Testis (tissue), 3 donors: Measurements from ENCODE around the gene CIB4. TPM values are rescaled to one million over a fixed set of nuclear protein-coding genes. Genes with fewer than 3 reads are reported as not detected.

Experiments
- DNase-seq: peaks from one replicate; pipeline ENCODE4 v3.0.0-alpha.2; 2019
- H3K27ac ChIP-seq, 2 donors: fragments of 200-600 bp; sonication (generic); one replicate each; pipeline ENCODE4 v1.5.1; 2019
- H3K27me3 ChIP-seq: fragments of 200-600 bp; sonication (generic); one replicate; pipeline ENCODE4 v1.5.1; 2019
- H3K36me3 ChIP-seq: fragments of 200-600 bp; sonication (generic); one replicate; pipeline ENCODE4 v1.5.1; 2017; ENCODE audit warnings: low read depth; ENCODE audit errors: missing control alignments
- H3K4me1 ChIP-seq: fragments of 200-600 bp; sonication (generic); one replicate; pipeline ENCODE4 v1.5.1; 2019
- H3K4me3 ChIP-seq, 2 donors: fragments of 200-600 bp; sonication (generic); one replicate each; pipeline ENCODE4 v1.5.1; 2017 to 2019
- H3K9me3 ChIP-seq: fragments of 200-600 bp; sonication (generic); one replicate; pipeline ENCODE4 v1.5.1; 2017
- POLR2A ChIP-seq: fragments of 450-650 bp; IDR thresholded peaks from one replicate; pipeline ENCODE4 v1.6.1; 2017; ENCODE audit warnings: antibody characterized with exemption, mild to moderate bottlenecking, moderate library complexity
- WGBS, 2 donors: methylation state at CpG; one replicate each; pipeline ENCODE4 v1.1.5; 2018; 5-methylcytosine and 5-hydroxymethylcytosine counted together
- intact Hi-C: fragments of 100-400 bp; cut with DNase I; formaldehyde crosslinking; loops from one replicate; pipeline ENCODE4 v1.15.1; 2023; ENCODE audit warnings: low total_unique reads
- polyA plus RNA-seq: library from polyadenylated mRNA; stranded (reverse); fragments of 350-450 nt; fragmentation: Illumina TruSeq; extraction: RNeasy Lipid Tissue Mini Kit (QIAGEN cat#74804); gene quantifications from one replicate; pipeline ENCODE4 v1.2.3, GENCODE V29; 2014; ENCODE audit warnings: low read depth, low replicate concordance; ENCODE audit not compliant: insufficient read depth
- total RNA-seq, 2 donors: library from RNA; depleted of rRNA; stranded (reverse); fragments of >200 nt; gene quantifications; one replicate each; pipeline ENCODE4 v1.2.3, GENCODE V29; 2016
- TF ChIP-seq, protein P1 (sequence below), 3 experiments: fragments of 450-650 bp in 2 of 3; fragments of 200-600 bp in 1 of 3; sonication (generic) in 1 of 3; IDR thresholded peaks; one replicate each; pipeline ENCODE4 v1.5.1; 2016 to 2019; ENCODE audit warnings: antibody characterized with exemption in 3 of 3, mild to moderate bottlenecking in 2 of 3, moderate library complexity in 1 of 3

Gene CIB4
- total and polyA plus RNA-seq, 3 donors from 2014 or later: 7.5 to 30.6 (median 8.7) TPM

DNA sequence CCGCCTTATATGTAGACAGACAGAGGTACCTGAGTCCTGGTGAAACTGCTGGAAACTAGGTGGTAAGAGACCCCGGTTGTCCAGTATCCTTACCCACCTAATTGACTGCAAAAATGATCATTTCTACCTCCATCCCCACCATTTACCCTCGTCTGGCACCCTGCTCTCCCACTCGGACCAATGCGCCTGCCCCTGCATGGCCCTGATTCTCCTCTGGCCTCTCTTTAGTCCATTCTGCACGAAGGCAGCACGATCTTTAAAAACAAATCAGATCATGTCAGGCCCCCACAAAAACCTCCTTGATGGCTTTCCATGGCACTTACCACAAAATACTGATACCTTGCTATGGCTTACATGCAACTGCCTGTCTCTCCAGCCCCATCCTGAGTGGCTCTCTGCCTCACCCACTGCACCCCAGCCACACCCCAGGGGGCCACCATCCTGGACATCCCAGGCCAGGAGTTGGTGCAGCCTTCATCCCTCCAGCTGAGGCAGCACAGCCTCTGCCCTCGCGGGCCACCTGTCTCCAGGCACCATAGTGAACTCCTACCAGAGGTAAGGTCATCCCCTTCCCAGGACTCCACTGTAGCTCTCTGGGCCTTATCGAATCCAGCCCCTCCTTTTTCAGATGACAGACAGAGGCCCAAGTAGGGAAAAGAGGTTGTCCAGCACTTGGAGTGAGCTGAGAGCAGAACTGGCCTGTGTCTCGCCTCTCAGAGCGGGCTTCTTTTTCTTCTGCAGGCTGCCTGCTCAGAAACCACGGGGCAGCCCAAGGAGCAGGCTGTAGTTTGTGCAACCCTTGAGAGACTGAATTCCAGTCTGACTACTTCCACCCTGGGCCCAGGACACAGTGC is 12.3 kb upstream of the CIB4 start:
- H3K36me3 ChIP-seq: no peaks in the 10 kb centered on the region
- H3K27ac ChIP-seq: no peak overlapping the region
- TF ChIP-seq, protein P1, sequence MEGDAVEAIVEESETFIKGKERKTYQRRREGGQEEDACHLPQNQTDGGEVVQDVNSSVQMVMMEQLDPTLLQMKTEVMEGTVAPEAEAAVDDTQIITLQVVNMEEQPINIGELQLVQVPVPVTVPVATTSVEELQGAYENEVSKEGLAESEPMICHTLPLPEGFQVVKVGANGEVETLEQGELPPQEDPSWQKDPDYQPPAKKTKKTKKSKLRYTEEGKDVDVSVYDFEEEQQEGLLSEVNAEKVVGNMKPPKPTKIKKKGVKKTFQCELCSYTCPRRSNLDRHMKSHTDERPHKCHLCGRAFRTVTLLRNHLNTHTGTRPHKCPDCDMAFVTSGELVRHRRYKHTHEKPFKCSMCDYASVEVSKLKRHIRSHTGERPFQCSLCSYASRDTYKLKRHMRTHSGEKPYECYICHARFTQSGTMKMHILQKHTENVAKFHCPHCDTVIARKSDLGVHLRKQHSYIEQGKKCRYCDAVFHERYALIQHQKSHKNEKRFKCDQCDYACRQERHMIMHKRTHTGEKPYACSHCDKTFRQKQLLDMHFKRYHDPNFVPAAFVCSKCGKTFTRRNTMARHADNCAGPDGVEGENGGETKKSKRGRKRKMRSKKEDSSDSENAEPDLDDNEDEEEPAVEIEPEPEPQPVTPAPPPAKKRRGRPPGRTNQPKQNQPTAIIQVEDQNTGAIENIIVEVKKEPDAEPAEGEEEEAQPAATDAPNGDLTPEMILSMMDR (IDR thresholded peaks at IDR 0.05): no peak
- TF ChIP-seq POLR2A: no peak

DNA sequence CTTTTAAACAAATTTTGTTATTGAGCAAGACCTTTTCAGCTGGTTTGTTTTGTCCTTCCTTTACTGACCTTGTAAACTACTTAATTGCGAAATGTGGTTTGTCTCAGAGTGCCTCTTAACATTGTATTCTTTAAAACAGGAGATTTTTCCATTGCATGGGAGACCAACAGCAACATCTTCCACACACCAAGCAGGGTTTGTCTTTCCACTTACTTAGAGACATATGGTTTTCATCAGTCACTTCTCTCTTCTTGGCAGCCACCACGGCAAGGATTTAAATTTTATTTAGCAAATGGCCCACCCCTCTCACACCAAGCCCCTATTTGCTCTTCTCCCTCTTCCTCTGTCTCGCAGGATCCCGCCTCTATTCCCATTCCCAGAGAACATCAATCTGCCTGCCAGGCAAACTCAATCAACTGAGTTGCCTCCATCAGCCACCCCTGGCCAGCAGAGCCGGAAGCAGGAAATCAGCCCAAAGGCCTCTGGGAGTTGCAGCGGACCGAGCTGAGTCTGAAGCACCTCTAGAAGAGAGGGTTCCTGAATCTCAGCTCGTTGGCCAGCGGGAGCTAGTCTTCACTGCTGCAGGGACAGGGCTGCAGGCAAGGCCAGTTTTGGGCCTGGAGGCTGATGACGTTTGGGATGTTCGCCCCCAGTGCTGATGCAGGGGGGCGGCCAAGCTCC is 11.3 kb upstream of the CIB4 start:
- TF ChIP-seq POLR2A: no peak
- TF ChIP-seq, protein P1 (IDR thresholded peaks at IDR 0.05): no peak
- peak; percentile 17 for DNase-seq
- no peaks in the 10 kb centered on the region for H3K9me3 ChIP-seq
- no peaks in the 10 kb centered on the region for H3K27me3 ChIP-seq
- WGBS, 2 donors: 57 to 67% methylated on average over 9 to 12 of the region's 12 CpGs
- intact Hi-C loops: no loop called here
- H3K27ac ChIP-seq: peak overlapping the region in 1 of 2 donors; percentile 67
- H3K4me3 ChIP-seq: no peak overlapping the region
- peaks cover 4% of the 10 kb centered on the region for H3K4me1 ChIP-seq
- H3K36me3 ChIP-seq: no peaks in the 10 kb centered on the region

More for the DNA sequence above, 12.3 kb upstream of the CIB4 start:
- Histone ChIP-seq H3K9me3 (no peaks in the 10 kb centered on the region), H3K27me3 (no peaks in the 10 kb centered on the region), H3K4me3 (no peak overlapping the region), H3K4me1 (peaks cover 4% of the 10 kb centered on the region)
- WGBS, 2 donors: 90 to 94% methylated on average over 12 to 13 of the region's 13 CpGs
- intact Hi-C loops: no loop called here
- no peak for DNase-seq

DNA sequence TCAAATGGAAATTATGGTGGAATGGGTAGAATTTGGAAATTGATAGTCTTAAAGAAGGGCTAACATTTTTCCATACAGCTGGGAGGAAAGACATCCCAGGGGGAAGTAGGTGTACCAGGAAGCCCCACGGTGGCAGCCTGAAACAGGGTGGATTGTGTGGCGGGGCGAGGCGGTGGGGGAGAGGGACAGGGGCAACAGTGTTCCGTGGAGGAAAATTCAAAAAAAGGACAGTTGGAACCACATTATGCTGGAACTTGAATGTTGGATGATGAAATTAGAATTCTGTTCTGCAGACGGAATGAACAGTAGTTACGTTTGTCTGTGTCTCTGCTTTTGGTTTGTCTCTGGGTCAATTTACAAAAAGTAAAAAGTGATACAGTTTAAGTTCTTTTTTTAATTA is 10.6 kb upstream of the CIB4 start:
- H3K36me3 ChIP-seq: no peaks in the 10 kb centered on the region
- intact Hi-C loops: no loop called here
- DNase-seq: no peak
- H3K27me3 ChIP-seq: no peaks in the 10 kb centered on the region
- H3K4me3 ChIP-seq: no peak overlapping the region
- H3K4me1 ChIP-seq: peaks cover 4% of the 10 kb centered on the region
- H3K27ac ChIP-seq: peak overlapping the region in 1 of 2 donors; percentile 67
- H3K9me3 ChIP-seq: no peaks in the 10 kb centered on the region
- WGBS, 2 donors: 63 to 83% methylated on average over 7 of the region's 7 CpGs
- TF ChIP-seq POLR2A: no peak
- TF ChIP-seq, protein P1 (IDR thresholded peaks at IDR 0.05): no peak

DNA sequence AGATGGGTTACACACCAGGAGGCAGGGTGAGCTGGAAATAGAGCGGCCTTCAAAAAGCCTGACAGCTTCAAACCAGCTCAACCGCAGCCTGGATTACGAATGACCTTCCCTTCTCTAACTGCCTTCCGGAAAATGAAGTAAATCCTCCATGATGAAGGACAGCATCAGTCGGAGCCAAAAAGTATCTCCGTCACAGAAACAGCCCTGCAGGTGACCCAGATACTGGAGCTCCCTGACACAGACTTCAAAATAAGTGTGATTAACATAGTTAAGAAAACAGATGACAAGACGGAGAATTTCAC is 10.3 kb upstream of the CIB4 start:
- Histone ChIP-seq H3K4me3 (no peak overlapping the region), H3K36me3 (no peaks in the 10 kb centered on the region), H3K4me1 (peaks cover 4% of the 10 kb centered on the region), H3K9me3 (no peaks in the 10 kb centered on the region), H3K27me3 (no peaks in the 10 kb centered on the region), H3K27ac (no peak overlapping the region)
- no peak for DNase-seq
- intact Hi-C loops: no loop called here
- WGBS, 2 donors: 74 to 96% methylated on average over 7 of the region's 7 CpGs
- TF ChIP-seq, protein P1 (IDR thresholded peaks at IDR 0.05): no peak
- no peak for TF ChIP-seq POLR2A
